ENCODE results near the gene HORMAD2.

Gene HORMAD2

DNA sequence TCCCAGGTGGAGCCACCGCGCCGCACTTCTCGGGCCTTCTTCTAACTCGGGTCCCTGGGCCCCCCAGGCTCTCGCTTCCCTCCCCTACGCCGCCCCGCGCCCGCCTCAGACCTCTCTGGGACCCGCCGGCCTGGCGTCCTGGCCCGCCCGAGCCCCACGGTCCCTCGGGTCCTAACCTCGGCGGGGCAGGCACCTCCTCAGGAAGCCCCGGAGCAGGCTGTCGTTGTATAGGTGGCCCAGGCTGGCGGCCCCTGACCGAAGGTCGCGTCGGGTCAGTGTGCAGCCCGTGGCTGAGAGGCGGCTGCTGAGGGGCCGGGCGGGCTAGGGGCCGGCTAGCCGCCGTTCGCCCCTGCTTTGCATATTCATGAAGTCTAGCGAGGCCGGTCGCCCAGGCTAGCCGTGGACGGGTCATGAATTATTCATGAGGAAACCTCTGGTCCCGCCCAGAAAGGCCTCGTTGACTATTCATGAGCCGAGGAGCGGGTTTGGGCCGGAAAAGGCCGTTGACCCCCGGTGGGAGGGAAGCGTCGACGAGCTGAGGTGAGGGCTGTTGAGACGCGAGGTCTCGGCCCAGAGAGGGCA lies at the start of gene HORMAD2:
Gene HORMAD2, plus strand, starts transcription at position 513 of the 582 bp plus-strand sequence. CDS start 13,489 bp downstream, outside the sequence.
- DNase-seq (ENCODE audit: low read depth in 2 of 2): no peak

DNA sequence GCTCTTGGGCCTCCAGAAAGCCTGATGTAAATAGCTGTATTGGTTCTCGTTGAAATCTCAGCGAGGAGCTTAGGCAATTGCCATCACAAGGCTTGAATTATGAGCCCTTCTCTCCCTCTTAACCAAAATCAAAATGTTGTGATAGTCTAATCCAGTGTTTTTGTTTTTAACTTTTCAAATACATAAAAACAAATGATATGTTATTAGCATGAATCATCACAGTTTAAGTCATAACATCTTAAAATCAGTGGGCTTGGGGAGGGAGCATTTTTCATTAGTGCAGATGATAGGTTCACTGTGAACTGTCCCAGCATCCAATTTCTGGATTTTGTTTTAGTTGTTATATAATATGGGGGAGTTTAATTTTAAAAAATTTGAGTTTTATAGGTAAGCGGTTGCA lies 48.9 kb upstream of the HORMAD2 start:
- DNase-seq (ENCODE audit: low read depth in 2 of 2): no peak

DNA sequence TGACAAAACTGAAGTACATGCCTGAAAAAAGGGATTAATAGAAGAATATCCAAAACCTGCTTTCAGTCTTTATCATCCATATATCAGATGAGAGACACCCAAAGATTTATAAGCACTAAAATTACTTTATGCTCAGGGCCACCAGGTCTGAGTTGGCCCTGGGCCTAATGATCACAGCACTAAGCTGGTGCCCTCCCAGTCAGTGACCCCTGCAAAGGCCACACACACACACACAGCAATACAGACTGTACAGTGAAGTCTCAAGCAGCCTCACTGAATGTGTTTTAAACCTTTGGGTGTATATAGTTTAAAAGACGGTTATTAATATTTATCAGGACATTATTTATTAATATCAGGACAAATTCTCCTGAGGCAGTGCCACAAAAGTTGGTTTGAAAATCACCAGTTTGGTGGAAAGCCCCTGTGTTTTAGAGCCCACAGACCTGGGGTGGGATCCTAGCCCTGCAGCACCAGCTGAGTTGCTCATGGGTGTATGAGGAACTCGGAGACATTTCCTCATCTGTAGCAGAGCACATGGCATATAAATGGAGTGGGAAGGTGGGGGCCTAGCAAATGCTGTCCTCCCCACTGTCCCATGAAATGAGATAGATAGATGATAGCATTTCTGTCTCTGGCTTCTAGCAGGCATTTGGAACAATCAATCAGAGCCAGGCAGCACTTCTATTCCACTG lies 48.4 kb upstream of the HORMAD2 start:
- no peak for DNase-seq (ENCODE audit: low read depth in 2 of 2)

DNA sequence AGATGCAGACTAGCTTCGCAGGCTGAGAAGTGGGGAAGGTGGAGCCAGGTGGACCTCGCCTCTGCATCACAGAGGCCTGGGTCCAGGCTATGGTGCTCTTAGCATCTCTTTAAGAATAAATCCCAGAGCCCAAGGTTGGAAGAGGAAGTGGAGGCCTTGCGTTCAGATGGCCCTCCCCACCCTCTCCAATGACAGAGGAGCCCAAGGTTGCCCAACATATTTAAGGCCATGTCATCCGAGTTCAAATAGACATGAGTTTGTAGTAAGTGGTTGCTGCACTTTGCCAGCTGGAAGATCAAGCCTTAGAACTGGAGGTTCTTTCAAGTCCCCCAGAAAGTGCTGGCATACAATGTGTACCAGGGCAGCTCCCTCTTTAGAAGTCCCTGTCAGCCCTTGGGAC lies 47.1 kb upstream of the HORMAD2 start:
- no peak for DNase-seq (ENCODE audit: low read depth in 2 of 2)

GRCh38 chr22:30033901-30034300 lies 46.4 kb upstream of the HORMAD2 start:
- DNase-seq (ENCODE audit: low read depth in 2 of 2): no peak

GRCh38 chr22:30036656-30037055 lies 43.6 kb upstream of the HORMAD2 start:
- no peak for DNase-seq (ENCODE audit: low read depth in 2 of 2)

DNA sequence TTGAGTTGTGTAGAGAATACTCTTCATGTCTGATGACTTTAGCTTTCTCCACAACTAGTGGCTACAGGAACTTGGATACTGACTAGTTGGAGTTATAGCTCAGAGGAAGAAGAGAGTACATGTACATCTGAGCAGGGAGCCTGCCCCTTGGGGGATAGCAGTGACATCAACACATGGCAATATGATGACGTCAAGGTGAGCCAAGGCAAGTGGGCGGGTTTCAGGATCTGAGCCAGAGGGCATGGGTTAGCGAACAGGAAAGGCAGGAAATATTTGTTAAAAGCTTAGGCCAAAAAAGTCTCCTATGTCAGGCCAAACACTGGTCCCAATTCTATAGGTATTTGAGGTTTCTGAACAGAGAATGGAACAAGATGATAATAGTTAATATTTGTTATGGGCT lies 42.0 kb upstream of the HORMAD2 start:
- no peak for DNase-seq (ENCODE audit: low read depth in 2 of 2)

DNA sequence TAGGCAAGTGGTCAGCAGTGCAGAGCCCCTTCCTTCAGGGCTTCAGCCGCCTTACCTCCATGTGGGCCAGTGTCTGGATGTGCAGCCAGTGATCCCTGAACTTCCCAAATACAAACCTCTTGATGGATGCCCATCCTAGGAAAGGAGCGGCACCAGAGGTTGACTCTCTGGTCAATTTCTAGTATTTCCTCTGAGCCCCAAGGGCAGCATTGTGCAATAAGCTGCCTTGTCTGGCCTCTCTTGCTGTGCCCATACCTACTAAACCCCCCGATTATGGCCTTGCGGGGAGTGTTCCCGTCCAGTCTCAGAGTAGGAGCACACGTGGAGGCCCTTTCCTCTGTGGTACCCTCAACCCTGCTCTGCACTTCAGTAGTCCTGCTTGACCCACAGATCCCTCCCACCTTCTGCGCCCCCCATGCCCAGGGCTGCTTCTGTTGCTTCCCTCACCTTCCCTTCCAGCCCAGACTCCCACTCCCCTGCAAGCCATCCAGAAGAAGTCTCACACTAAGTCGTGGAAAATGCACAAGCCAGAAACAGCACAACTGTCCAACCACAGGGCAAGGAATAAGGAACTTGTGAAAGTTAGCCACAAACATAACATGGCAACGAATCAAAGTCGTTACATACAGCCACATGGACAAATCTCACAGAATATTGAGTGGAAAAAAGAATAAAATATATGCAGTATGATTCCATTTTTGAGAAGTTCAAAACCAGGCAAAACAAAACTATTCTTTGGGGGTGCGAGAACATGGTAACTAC lies 39.6 kb upstream of the HORMAD2 start:
- DNase-seq (ENCODE audit: low read depth in 2 of 2): no peak

DNA sequence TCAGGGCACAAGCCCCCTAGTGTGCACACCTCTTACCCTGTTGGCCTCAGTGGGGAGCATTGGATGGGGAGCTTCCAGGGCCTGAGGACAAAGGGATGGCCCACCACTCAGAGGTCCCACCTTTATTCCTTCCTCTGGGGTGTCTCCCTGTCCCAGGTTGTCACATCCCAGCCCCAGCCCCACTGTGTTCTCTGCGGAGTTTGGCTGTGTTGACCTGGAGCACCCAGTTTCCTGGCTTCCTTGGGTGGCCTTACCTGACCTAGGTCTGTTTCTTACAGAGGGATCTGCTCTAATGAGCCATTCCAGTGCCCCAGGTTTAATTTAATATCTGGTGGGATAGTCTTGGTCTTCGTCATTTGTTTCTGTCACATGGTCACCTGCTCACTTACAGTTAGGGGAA lies 38.8 kb upstream of the HORMAD2 start:
- DNase-seq (ENCODE audit: low read depth in 2 of 2): no peak

DNA sequence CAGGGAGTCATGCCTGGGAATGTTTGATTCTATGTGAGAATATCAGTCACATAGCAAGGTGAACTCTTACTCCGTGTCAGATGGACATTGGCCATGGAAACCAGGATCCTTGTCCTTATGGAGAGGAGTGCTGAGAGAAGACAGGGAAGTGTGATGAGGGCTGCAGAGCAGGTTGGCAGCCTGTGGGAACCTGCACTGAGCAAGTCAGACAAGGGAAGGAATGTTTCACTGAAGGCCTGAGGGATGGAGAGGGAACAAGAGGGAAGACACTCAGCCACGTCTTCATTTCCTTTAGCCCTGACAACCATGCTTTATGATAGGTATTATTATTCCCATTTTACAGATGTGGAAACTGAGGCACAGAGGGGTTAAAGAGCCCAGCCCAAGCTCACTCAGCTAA lies 38.4 kb upstream of the HORMAD2 start:
- no peak for DNase-seq (ENCODE audit: low read depth in 2 of 2)

- DNase-seq (ENCODE audit: low read depth in 2 of 2): no peak
These were observed 37.1 kb upstream of the HORMAD2 start for GRCh38 chr22:30043161-30043560.

GRCh38 chr22:30044369-30044768 lies 35.9 kb upstream of the HORMAD2 start:
- no peak for DNase-seq (ENCODE audit: low read depth in 2 of 2)

DNA sequence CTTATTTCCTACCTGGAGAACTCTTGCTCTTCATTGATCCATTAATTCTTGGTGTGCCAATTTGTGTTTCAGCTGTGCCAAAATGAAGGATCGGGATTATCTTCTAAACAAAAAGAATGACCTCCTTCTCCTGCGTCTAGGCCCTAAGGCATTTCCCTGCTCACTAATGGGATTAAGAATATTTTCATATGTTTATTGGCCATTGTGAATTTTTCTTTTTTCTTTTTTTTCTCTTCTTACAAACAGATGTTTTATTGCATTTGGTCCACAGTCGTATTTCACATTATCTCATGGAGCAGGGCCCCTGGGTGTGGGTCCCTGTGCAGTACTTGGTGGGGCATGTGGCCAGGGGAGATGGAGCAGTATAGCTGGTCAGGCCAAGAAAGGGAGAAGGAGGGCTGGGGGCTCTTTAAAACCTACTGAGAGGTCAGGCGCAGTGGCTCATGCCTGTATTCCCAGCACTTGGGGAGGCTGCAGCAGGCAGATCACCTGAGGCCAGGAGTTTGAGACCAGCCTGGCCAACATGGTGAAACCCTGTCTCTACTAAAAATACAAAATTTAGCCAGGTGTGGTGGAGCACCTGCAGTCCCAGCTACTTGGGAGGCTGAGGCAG lies 35.3 kb upstream of the HORMAD2 start:
- no peak for DNase-seq (ENCODE audit: low read depth in 2 of 2)

- DNase-seq (ENCODE audit: low read depth in 2 of 2): no peak
These were observed 34.8 kb upstream of the HORMAD2 start for GRCh38 chr22:30045494-30045887.

GRCh38 chr22:30045901-30046715 lies 34.2 kb upstream of the HORMAD2 start:
- DNase-seq (ENCODE audit: low read depth in 2 of 2): no peak

DNA sequence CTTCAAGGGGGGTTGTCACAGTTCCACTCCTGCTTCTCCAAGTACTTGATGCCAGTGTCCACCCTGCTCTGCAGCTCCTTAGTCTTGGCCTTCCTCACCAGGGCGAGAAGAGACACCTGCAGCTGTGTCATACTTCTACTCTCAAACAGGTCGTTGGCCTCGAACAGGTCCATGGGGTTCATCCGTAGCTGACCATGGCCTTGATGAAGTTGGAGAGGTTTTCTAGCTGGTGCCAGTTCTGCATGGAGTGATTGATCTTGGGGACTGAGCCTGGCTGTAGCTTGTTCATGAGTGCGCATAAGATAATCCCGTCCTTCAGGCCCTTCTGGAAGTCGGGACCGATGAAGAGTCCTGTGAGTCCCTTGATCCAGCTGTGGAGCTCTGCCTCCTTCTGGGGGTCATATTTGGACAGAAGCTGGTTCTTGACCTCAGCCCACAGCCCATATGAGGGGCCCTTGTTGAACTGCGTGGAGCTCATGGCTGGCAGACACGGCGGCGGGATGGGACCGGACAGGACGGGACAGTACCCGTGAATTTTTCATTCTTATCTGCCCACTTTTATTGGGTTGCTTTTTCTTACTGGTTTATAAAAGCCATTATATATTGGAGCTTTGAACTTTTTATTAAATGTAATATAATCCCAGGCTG lies 33.4 kb upstream of the HORMAD2 start:
- no peak for DNase-seq (ENCODE audit: low read depth in 2 of 2)

DNA sequence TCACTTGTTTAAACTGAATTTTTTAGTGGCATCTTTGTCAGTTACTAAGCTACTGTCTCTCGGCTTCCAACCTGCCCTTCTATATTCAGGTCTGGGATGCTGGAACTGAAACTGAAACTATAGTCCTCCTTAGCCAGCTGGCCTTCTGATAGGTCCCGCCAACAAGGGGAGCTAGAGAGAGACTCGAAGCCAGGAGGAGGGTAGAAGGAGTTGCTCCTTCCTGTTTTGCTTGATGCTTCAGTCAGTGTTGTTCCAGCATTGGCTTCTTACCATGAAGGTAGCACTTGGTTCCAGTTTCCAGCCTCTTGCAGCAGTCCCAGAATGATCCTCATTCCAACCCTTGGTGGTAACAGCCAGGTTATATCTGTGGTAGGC lies 32.9 kb upstream of the HORMAD2 start:
- DNase-seq (ENCODE audit: low read depth in 2 of 2): no peak

DNA sequence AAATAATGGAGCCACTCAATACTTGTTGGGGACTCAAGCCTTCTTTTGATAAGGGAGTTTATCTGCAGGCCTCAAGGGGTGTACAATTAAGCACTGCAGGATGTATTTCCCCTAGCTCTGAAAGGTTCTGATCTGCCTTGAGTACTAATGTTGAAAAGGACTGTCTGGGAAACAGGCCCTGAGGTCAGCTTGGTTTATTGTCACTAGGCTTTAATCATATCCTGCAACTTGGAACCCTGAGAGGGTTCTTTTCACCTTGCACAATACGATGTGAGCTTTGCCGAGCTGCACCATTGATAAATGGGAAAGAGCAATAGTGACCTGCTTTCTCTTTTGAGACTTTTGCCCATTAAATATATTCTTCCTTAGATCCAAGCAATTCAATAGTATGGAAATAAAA lies 31.6 kb upstream of the HORMAD2 start:
- DNase-seq (ENCODE audit: low read depth in 2 of 2): no peak

DNA sequence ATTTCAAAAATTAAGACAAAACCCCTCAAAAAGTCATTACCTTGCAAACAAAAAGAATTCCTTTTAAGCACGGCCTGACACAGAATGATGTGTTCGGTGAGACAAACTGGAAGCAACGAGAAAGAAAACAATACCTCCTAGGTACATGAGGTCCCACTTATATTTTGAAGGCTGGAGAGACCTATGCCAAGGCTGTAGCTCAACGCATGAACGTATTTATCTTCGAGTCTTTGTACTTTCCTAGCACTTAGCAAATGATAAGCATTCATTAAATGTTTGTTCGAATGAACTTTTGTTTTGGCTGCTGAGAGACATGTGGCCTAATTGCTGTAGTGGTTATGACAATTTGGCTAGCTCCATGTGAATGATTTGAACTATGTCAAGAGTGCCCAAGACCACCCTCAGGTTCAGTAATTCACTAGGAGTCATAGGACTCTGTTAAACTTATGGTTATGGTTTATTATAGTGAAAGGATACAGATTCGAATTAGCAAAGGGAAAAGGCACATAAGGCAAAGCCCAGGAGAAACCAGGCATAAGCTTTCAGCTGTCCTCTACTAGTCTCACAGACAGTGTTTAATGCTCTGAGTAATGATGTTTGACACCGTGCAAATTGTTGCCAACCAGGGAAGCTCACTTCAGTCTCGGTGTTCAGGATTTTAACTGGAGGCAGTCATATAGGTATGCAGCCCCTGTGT lies 26.0 kb upstream of the HORMAD2 start:
- DNase-seq (ENCODE audit: low read depth in 2 of 2): no peak

DNA sequence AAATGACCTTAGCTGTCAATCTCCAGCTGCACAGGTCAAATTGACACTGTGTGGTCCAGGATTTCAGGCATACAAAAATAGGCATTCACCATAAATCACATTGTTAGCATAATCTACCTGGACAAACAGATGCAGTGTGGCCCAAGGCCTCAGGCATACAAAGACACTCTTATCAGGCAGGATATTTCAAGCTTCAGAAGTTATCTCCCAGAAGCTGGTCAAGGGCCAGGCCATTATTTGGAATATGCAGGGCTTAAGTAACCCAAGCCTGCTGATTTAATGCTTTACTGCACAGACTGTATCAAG lies 25.5 kb upstream of the HORMAD2 start:
- no peak for DNase-seq (ENCODE audit: low read depth in 2 of 2)

- no peak for DNase-seq (ENCODE audit: low read depth in 2 of 2)
These were observed 24.2 kb upstream of the HORMAD2 start for GRCh38 chr22:30056015-30056414.
